Left renal pelvis (tissue), 4 donors: Measurements from ENCODE around the gene CTDP1. TPM values are rescaled to one million over a fixed set of nuclear protein-coding genes. Genes with fewer than 3 reads are reported as not detected.

Experiments
- DNase-seq, 4 donors: peaks; one replicate each; pipeline ENCODE4 v3.0.0-alpha.2; 2013; ENCODE audit warnings: low read depth in 4 of 4, low spot score in 3 of 4
- polyA plus RNA-seq, 4 donors: library from polyadenylated mRNA; unstranded; fragments of 120-200 nt; gene quantifications; one replicate each; pipeline ENCODE4 v1.2.1, GENCODE V29; 2013; ENCODE audit not compliant: insufficient read length in 4 of 4

CTDP1 gene
- polyA plus RNA-seq, 4 donors, result 9.5 to 15.3 (median 11.7) TPM

DNA sequence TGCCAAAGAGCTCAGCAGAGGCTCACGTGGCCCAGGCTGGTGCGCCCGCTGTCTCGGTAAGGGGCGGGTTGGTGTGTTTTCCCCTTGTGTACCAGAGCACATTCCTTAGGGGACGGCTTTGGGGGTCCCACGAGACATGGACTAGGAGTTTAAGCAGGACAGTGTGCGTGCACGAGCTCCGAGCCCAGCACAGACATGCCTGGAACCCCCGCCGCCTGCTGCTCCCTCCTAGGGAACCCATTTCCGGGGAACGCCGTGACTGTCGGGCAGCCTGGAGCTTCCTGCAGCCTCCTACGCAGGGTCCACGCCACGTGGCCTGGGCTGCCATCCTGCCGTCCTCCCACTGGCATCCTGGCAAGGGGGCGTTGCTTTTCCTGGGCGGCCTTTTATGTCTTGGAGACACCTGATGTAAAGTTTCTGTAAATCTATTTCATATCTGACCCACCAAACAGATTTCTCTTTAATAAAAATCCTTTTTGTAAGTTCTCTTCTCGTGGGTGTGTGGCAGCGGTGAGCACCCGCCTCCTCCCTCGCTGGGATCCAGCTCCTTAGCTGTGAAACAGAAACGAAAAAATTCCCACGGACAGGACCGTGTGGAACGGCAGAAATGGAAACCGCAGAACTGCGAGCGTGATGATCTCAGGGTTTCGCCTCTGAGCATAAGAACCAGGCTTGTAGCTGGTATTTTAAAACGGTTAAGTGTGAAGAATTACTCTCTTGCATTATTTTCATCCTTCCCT, 74.6 kb downstream of the CTDP1 start:
- DNase-seq, result no peak

DNA sequence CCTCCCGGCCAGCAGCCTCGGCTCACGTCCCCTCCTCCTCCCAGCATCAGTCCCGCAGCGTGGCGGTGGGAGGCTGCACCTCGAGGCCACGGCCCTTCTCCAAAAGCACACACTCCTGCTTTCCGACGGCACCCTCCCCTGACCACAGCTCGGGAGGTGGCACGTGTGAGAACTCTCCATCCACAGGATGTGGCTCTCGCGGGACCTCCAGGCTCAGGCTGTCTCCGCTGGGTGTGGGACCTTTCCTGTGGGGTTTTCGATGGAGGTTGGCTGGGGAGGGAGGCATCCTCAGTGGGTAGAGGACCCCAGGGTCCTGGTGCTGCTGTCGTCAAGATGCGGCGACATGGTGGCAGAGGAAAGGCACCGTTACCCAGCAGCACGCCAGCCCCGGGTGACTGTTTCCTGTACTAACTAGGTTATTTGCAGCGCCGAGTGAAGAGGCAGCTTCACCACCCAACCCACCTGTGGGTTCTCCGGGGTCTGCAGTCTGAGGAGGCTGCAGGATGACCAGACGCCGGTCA, 75.3 kb downstream of the CTDP1 start:
- no peak for DNase-seq

DNA sequence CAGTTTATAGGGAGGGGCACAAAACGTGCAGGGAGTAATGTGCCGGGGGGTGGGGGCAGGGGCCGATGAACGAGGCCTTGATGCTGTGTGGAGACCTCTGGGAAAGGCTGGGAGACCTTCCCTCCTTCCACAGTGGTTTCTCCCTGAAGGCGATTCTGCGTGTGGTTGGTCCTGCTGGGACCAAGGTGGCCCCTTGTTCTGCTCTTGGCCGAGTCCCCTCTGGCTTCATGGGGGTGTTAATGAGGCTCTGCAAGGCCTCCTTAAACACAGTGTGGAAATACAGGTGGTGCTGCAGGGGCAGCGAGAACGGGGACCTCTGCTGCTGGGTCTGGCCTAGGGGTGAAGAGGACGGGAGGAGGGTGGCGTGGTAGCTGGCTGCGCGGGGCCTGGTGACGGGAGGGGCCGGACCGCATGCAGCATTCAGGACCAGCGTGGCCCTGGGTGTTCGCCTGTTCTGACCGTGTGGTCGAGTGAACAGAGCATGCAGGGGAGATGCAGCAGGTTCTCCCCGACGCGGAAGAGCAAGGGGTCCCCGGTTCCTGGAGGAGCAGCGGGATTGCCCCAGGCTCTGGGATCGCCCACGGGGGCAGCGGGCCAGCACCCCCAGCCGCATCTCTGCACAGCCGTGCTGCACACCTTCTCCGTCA, 76.0 kb downstream of the CTDP1 start:
- DNase-seq, result no peak

DNA sequence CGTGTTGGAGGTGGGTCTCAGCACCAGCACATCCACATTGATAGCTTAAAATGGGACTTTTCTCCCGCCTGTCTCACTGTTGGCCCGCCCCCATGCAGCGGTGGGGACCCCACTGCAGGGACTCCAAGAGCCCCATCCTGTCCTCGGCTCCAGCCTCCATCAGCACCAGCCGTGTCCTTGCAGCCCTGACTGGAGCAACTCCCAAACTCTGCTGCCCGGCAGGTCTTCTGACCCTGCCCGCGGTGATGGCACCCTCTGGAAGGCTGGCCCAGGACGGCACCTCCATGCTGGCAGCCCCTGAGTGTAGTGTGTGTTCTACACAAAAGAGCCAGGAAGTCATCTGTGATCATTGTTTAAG, 76.5 kb downstream of the CTDP1 start:
- no peak for DNase-seq

DNA sequence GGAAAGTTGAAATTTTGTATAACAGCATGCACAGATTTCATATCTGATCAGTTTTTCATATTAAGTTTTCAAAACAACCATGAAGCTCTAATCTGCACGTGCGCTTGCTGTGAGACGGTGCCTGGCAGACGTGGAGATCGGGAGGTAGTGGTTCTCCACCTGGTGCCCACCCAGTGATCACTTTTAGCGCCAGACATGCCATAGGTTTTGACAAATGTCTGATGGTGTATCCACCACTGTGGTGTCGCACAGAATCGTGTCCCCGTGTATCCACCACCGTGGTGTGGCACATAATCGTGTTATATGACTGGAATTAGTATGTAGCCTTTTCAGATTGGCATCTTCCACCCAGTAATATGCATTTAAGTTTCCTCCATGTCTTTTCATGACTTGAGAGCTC, 77.2 kb downstream of the CTDP1 start:
- no peak for DNase-seq

DNA sequence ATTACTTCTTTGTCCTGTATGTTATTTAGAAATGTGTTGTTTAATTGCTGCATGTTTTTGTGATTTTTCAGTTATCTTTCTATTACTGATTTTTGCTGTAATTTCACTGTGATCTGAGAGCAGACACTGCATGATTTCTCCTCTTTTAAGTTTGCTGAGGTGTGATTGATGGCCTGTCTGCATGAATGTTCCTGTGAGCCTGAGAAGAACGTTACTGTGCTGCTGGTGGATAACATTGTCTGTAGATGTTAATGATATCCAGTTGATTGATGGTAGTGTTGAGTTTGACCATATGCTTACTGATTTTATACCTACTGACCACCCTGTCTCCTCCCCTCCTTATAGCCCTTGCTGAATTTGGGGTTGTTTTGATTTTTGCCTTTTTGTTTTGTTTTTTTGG, 80.7 kb downstream of the CTDP1 start:
- DNase-seq, result no peak

DNA sequence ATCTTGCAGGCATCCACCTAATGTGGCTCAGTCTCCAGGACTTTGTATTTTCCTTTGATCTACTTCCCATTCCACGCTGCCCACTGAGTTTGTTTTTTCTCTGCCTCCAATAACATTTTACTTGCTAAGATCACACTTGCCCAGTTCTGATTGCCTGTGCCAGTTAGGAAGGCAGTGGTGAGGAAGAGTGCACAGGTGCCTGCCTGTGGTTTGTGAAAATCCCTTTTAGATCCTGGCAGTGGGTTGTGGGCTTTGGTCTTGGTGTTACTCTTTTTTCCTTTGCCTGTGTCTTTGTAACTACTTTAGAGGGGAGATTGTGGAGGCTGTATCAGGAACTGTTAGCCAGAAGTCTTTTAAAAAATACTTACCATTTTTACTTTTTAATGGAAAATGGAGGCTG, 81.3 kb downstream of the CTDP1 start:
- no peak for DNase-seq

DNA sequence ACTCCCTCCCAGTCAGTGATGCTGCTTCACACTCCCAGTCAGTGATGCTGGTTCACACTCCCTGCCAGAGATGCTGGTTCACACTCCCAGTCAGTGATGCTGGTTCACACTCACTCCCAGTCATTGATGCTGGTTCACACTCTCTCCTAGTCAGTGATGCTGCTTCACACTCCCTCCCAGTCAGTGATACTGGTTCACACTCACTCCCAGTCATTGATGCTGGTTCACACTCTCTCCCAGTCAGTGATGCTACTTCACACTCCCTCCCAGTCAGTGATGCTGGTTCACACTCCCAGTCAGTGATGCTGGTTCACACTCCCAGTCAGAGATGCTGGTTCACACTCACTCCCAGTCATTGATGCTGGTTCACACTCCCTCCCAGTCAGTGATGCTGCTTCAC, 83.8 kb downstream of the CTDP1 start:
- DNase-seq, result no peak

DNA sequence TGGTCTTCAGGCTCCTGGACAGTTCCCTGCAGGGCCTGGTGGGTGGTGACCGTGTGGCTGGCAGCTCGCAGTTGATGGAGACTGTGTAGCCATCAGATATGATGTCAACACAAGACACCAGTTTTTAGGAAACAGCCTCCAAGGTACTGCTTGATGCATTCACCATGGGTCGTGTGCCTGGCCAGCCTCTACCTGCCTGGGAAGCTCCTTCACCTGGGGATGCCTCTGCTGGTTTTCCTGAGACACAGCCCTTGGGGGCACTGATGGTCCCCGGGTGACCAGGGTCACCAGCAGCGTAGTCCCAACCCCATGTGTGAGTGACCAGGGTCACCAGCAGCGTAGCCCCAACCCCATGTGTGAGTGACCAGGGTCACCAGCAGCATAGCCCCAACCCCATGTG, 84.5 kb downstream of the CTDP1 start:
- no peak for DNase-seq

DNA sequence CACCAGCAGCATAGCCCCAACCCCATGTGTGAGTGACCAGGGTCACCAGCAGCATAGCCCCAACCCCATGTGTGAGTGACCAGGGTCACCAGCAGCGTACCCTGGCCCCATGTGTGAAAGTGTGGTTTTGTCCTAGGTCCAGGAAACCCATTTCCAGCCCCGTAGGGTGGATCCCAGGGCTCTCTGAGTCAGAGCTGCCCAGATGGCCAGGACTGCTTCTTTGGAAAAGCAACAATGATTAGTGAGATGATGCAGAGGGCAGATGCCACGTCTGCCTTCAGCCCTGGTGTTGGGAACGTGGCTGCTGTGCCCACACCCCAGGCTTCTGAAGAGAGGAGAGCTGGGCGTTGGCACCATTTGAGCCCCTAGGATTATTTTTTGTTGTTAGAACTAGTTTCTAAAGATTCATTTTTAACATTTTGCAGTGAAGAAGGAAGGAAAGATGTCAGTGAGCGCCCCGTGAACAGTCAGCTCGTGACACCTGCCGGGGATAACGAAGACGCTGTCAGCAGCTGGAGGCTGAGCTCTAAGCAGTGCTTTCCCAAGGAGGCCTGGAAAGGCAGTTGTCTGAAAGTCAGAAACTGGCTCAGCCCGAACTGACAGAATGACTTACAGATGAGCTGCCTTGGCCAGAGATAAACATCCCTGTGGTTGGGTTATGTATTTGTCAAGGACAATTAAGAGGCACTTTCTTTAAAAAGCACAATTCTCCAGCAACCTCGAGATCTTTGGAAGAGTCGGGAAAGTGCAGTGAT, 86.1 kb downstream of the CTDP1 start:
- DNase-seq, result no peak

DNA sequence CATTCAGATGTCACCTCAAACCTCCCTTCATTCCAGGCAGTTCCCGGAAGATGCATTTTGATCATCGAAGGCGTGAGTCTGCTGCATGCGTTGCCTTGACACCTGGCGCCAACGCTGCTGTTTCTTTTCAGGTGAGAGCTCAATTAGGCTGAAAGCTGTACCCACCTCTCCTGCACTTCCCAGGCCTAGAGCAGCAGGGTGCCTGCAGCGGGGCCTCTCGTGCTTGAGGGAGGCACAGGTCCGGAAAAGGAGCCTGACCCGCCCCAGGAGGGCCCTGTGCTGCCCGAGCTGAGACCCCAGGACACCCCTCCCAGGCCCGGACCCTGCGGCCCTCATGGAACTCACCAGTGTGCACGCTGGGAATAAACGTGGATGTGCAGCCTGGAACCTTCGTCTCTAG, 86.7 kb downstream of the CTDP1 start:
- DNase-seq, result no peak

DNA sequence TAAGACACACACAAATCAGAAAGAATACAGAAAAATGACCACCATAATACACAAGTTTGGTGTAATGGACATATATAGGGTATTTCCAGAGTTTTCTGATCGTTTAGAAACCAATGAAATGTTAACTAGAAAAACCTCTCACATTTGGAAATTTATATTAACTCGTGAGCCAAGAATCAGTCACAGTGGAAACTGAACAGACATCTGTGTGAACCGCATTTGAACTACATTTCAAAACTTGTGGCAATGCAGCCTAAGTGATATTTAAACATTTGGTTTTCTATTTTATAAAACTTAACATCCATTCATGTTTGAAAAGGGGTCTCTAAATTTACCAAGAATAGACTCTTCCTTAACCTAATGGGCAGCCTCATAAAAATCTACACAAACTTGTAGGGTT, 89.1 kb downstream of the CTDP1 start:
- DNase-seq, result no peak

DNA sequence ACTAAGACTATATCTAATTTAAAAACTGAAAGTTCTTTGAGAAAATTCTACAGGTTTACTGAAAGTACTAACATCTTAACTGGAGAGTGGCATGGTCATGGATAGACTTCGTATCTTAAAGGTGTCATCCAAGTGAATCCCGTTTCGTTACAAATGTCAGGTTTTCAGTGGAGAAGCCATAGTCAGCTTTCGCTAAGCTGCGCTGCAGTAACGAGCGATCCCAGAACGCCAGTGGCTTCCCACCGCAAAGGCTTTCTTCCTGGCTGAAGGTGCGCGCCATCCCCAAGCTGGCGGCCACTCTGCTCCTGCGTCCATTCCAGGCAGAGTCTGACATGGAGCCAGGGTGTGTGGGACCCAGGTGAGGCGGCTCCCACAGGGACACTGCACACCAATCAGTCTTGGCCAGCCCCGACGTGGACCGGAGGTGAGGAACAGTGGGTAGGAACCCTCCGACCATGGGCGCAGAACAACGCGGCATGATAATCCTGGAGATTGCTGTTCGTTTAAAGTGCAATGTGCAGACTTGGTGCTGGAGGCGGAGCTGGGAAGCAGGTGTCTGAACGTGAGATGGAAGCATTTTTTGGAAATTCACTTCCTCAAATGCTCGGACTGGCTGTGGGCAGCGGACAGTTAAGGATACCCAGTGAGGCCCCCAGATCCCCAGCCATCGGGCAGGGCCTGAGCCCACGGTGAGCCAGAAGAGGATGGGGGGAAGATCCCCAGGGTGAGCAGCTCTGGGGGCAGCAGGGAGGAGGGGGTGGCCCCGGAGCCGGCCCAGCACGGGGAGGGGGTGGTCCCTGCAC, 90.3 kb downstream of the CTDP1 start:
- DNase-seq, result no peak

DNA sequence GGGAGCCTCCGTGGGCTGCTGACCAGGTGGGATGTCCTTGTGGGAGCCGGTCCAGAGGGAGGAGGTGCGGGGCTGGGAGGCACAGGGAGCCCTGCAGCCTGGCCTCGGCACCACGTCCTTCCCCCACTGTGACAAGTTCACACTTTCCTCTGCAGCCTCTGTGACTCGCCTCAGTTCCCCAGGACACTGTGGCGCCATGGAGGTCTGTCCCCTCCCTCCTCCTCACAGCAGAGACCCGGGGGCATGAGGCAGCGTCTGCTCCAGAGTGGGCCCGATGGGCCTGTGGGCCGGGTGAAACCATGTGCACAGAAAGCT, 90.9 kb downstream of the CTDP1 start:
- no peak for DNase-seq

DNA sequence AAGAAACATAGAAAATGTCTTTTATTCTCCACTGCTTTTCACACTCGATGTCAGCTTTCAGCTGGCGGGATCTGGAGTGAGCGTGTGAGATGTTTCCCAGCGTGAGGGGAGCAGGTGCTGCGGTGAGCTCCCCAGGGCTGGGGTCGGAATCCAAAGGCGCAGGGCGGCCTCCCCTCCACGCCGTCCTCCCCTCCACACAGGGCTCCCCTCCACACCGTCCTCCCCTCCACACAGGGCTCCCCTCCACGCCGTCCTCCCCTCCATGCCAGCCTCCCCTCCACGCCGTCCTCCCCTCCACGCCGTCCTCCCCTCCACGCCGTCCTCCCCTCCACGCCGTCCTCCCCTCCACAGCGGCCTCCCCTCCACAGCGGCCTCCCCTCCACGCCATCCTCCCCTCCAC, 91.2 kb downstream of the CTDP1 start:
- DNase-seq, result no peak

DNA sequence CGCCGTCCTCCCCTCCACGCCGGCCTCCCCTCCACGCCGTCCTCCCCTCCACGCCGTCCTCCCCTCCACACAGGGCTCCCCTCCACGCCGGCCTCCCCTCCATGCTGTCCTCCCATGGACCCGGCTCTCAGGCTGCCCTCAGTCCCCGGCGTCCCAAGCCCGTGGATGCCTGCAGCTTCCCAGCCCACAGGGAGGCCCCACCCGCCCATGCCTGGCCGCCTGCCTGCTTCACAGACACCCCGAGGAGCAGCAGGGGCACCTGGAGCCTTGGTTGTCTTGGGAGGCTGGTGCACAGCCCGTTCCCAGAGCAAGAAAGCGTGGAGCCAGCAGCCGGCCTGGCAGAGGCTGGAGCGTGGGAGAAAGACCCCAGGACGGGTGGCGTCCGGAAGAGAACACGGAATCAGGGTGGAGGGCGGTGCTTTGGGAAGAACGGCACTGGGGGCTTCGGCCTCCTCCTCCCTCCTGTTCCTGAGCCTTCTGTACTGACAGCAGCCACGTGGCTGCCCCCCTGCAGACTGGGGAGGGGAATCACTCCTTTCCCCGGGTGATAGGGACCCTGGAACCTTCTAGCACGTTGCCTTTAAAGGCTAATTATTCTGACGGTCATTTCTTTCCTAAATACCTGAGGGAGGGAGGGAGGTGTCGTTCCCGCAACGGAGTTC, 92.0 kb downstream of the CTDP1 start:
- DNase-seq, result no peak

DNA sequence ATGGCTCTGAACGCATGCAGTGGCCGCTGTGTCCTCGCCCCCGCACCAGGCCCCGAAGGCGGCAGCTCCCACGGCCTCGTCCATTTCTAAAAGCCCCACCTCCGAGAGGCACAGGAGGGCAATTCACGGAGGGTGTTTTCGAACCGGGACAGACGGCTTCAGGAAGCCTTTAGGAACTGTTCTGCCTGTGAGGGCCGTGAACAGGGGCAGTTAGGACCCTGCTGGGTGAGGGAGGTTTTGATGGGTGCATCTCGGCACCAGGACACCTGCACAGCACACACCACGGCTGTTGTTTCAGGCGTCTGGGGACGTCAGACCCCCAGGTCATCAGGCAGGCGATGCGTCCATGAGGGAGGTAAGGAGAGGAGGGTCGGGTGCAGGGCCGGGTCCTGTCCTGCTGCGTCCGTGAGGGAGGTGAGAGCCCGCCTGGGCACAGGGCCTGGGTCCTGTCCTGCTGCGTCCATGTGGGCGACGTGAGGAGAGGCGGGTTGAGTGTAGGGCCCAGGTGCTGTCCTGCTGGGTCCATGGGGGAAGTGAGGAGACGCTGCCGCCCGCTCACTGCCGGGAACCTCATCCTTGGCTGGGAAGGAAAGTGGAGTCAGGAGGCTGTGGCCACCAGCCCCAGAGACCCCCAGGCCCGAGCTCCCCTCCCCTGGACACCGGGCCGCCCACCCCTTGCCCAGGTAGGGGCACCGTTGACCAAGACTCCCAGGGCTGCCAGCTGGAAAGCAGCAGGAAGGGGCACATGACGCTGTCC, 92.7 kb downstream of the CTDP1 start:
- DNase-seq, result no peak

DNA sequence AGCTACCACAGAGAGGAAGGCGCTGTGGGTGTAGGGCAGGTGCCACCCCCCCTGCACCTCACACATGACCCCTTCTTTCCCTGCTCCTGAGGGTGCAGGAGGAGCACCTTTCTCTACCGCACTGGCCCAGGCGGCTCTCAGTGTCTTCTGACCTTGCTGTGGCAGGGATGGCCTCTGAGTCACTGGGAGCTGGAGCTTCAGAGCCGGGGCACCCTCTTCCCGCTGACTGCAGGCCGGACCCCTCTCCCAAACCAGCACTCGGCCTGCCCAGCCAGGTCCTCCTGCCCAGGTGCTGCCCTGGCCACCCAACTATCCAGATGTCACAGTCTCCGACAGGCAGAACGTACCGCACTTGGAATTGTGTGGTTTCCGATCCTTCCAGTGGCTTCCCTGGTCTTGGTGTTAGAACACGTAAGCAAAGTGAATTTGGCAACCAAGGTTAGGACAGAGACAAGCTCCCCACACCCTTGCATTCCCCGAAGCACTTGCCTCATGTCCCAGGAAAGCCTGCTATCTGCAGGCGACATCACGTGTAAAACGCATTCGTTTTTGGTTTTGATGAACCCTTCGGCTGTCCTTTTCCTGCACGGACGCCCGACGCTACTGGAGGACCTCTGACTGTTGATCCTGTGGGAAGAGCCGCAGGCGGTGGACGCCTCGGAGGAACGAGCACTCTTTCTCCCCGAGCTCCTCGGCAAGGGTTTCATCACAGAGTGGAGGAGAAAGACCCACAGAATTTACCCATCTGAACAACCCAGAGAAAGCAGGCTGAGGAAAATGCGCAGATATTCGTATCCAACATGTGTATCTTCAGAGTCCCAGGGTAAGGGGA, 93.5 kb downstream of the CTDP1 start:
- DNase-seq, result no peak

DNA sequence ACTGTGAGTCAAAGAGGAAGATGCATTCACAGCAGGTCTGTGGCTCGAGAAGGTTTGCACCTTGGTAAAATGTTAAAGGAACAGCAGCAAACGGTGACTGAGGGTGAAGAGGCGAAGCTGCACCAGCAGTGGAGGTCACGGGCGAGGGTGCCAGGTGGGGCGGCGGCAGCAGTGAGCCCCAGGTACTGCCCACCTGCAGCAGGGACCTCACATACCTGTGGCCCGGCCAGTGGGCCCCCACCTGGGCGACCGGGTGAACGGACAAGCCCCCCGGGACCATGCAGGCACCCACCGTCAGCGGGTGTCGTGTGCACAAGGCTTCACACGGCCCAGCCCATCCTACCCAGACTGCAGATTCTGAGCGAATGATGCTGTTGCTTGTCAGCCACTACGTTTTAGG, 94.5 kb downstream of the CTDP1 start:
- DNase-seq, result no peak
